ENCODE data around the gene NT5DC3.

DNA sequence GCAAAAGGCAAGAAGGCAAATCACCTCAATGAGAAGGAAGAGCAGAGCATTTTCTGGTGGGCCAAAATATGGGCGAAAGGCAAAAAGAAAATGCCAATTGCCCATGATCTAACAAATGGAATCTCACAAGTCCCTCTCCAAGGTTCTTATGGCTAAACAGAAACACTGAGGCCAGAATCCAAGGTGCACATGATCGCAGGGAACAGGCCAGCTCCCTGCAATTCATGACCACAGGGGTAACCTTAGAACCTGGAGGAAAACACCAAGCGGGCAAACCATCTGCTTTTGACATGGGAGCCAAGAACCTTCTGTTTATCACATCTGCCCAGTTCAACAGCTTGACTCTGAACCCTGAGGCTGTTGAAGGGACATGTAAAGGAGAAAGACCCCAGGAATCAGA is 60.0 kb downstream of the NT5DC3 start:
- TF ChIP-seq FOXJ3 (CRISPR knock-in tag; IDR thresholded peaks at IDR 0.05; ENCODE audit: borderline replicate concordance) (no peak), NFYB (CRISPR knock-in tag; conservative IDR thresholded peaks at IDR 0.05; ENCODE audit: low read depth) (no peak), ELF4 (CRISPR knock-in tag; IDR thresholded peaks at IDR 0.05; ENCODE audit: low read depth) (no peak), GTF2I (CRISPR knock-in tag; conservative IDR thresholded peaks at IDR 0.05) (no peak)
- TF ChIP-seq, protein P1, sequence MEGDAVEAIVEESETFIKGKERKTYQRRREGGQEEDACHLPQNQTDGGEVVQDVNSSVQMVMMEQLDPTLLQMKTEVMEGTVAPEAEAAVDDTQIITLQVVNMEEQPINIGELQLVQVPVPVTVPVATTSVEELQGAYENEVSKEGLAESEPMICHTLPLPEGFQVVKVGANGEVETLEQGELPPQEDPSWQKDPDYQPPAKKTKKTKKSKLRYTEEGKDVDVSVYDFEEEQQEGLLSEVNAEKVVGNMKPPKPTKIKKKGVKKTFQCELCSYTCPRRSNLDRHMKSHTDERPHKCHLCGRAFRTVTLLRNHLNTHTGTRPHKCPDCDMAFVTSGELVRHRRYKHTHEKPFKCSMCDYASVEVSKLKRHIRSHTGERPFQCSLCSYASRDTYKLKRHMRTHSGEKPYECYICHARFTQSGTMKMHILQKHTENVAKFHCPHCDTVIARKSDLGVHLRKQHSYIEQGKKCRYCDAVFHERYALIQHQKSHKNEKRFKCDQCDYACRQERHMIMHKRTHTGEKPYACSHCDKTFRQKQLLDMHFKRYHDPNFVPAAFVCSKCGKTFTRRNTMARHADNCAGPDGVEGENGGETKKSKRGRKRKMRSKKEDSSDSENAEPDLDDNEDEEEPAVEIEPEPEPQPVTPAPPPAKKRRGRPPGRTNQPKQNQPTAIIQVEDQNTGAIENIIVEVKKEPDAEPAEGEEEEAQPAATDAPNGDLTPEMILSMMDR (IDR thresholded peaks at IDR 0.05), result no peak
- TF ChIP-seq, protein P2, sequence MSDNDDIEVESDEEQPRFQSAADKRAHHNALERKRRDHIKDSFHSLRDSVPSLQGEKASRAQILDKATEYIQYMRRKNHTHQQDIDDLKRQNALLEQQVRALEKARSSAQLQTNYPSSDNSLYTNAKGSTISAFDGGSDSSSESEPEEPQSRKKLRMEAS (CRISPR knock-in tag; IDR thresholded peaks at IDR 0.05), result no peak

Measured in WTC11 (cell line).